Hippocampal formation (tissue), 2 donors: ENCODE results near the gene TRAPPC8.
"Not testable (repeated sequence)": the region's sequence is repeated elsewhere in the genome, so short reads cannot be mapped to it uniquely, and the experiment has no call there.

Experiments
- DNase-seq, 2 donors: peaks; one replicate each; lab custom pipeline; 2025; lab: John Stamatoyannopoulos, UW

The TRAPPC8 gene

DNA sequence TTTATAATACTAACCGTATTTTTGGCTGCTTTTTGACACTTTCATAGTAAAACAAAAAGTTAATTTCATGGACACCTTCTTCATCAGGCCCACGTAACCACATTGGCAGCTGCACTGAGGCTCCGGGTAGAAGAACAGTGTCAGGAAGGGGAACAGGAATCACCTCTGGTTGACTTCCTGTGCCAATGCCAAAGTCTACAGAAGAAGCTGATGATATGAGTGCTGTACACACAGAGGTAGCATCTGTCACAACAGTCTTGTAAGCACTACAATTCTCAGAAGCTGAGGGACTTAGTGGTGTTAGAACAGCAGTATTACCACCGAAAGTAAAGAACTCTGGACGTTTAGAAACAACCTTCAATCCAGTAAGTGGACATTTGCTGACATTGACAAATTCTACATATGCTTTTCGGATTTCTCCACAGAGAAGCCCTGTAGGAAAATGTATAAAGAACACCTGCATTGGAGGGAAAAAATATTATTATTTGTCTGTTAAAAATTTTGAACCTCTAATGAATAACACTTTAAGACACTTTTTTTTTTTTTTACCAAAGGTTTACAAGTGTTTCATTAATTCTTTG, 85.3 kb downstream of the TRAPPC8 start:
- DNase-seq, result no peak

DNA sequence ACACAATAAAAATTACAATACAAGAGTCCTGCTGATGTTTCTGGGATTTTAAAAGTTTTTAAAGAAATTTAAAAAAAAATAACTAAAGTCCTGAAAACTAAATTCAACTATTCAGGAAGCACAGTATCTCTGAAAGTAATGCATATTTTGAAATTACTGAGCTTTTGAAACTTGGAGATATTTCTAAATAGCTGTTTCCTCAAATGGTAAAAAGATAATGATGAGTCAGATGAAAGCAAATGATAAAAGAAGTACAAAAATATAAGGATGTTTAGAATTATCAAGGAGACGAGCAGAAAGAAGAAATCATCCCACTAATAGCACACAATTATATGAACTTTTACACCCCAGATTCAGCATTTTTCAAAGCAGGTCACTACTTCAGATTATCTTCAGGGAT, 92.1 kb downstream of the TRAPPC8 start:
- no peak for DNase-seq

- no peak for DNase-seq
Observed at GRCh38 chr18:31840499-31840898, 102.4 kb downstream of the TRAPPC8 start.

GRCh38 chr18:31837879-31838278, 105.0 kb downstream of the TRAPPC8 start:
- DNase-seq, result no peak

- no peak for DNase-seq
Observed at GRCh38 chr18:31835528-31836133, 107.3 kb downstream of the TRAPPC8 start.

DNA sequence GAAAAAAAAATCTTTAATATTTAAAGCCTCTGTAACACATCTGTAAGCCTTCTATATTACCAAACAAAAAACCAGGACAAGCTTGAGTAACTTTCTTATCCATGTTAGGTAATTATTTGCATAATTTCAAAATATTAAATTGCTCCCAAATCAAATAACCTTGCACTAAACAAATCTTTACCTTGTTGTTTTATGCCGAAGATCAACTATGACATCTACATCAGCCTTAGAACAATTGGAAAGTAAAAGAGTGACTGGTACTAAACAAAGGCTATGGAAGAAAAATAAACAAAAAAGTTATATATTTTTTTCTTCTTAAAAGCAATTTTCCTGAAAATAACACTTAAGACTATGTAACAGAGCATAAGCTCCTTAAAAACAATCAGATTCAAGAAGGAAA, 111.0 kb downstream of the TRAPPC8 start:
- no peak for DNase-seq

GRCh38 chr18:31830686-31831085, 112.2 kb downstream of the TRAPPC8 start:
- DNase-seq, result no peak

DNA sequence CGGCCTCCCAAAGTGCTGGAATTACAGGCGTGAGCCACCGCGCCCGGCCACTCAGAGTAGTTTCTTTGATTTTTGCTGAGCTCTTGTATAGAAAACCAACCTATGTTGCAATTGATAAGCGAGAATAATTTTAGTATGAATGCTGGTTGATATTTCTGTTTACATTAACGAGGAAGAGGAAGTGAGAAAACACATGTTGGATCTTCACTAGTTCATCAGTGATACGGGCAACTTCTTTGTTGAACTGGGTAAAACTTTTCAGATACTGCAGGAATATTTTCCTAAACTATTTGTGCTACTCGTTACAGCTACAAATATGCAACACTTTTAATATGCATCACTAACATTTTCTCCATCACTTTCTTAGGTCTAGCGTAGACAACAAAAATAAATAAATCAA, 114.3 kb downstream of the TRAPPC8 start:
- DNase-seq, result no peak

- not testable (repeated sequence) for DNase-seq
Observed at GRCh38 chr18:31826673-31827325, 116.1 kb downstream of the TRAPPC8 start.

- DNase-seq, result no peak
Observed at GRCh38 chr18:31825772-31826171, 117.2 kb downstream of the TRAPPC8 start.

DNA sequence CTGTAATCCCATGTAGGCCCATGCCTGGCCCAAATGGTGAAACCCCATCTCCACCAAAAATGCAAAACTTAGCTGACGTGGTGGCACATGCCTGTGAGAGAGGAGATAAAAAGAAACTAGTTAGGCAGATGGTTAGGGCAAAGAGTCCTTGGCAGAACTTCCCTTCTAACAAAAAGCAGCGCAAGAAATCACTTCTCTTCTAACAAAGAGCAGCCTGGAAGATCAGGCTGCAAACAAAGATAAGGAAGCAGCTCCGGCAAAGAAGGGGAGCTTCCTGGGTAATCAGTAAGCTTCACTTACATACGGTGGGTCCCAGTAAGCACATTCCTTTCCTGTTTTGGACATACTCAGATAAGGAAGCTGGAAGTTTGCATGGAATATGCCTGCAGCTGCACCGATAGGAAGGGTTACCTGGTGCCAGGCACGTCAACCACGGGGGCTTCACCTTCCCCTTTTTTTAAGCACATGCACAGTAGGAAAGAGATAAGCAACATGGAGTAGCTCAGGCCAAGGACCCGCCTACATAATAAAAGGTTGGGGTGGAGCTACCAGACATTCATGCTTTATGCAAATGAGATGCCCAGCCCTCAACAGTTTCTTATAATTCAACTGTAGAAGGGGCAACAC, 121.3 kb downstream of the TRAPPC8 start:
- DNase-seq, result no peak

- no peak for DNase-seq
Observed at GRCh38 chr18:31819925-31820229, 123.1 kb downstream of the TRAPPC8 start.

GRCh38 chr18:31819106-31819924, 123.6 kb downstream of the TRAPPC8 start:
- DNase-seq, result peak in 1 of 2 donors; percentile 63

- DNase-seq, result no peak
Observed at GRCh38 chr18:31814132-31814531, 128.8 kb downstream of the TRAPPC8 start.

GRCh38 chr18:31810336-31811130, 132.4 kb downstream of the TRAPPC8 start:
- DNase-seq, result not testable (repeated sequence)

DNA sequence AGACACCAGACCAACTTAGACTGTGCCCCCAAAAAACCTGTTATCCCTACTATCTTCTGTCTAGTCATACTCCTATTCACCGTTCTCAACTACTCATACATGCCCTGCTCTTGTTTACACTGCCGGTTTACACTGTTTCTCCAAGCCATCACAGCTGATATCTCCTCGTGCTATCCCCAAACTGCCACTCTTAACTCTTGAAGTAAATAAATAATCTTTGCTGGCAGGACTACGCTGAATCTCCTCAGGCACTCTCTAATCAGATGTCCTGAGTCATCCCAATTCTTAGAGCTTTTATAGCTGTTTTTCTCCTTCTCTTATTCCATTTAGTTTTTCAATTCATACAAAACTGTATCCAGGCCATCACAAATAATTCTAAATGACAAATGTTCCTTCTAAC, 133.9 kb downstream of the TRAPPC8 start:
- DNase-seq, result not testable (repeated sequence)

DNA sequence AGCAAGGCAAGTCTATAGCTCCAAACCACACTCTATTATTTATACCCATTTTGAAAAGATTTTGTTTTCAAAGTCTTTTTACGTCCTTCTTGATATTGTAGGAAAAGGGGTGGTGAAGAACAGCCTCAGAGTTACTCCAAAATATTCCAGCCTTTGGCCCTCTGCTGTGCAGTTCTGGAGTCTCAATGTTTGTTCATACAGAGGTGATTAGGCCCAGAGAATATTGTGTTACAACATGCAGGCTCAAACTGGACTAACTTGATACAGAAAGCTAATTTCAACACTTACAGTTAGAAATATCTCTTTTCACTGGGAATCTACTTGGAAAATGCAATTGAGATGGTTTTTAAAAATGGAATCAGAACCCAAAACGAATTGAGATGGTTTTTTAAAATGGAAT, 141.8 kb downstream of the TRAPPC8 start:
- DNase-seq, result no peak

DNA sequence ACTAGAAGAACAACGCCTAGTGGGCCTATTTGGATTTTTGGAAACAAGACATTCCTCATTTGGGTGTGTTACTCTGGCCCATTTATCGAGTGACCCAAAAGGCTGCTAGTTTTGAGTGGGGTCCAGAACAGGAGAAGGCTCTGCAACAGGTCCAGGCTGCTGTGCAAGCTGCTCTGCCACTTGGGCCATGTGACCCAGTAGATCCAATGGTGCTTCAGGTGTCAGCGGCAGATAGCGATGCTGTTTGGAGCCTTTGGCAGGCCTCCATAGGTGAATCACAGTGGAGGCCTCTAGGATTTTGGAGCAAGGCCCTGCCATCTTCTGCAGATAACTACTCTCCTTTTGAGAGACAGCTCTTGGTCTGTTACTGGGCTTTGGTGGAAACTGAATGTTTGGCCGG, 143.7 kb downstream of the TRAPPC8 start:
- not testable (repeated sequence) for DNase-seq

GRCh38 chr18:31798399-31798798, 144.5 kb downstream of the TRAPPC8 start:
- DNase-seq, result no peak

GRCh38 chr18:31795747-31796146, 147.2 kb downstream of the TRAPPC8 start:
- no peak for DNase-seq

GRCh38 chr18:31793531-31793930, 149.4 kb downstream of the TRAPPC8 start:
- DNase-seq, result no peak

- DNase-seq, result no peak
Observed at GRCh38 chr18:31792580-31792911, 150.4 kb downstream of the TRAPPC8 start.
